AG10803 (cell line): ENCODE results near the gene PDIK1L.
"Not testable (repeated sequence)": the region's sequence is repeated elsewhere in the genome, so short reads cannot be mapped to it uniquely, and the experiment has no call there.

ENCODE experiments used
- DNase-seq: peaks from one replicate; pipeline ENCODE4 v3.0.0; 2010; ENCODE audit warnings: low read depth
- H3K4me3 ChIP-seq: 2 replicates; pipeline ENCODE4 v1.5.1; 2011; ENCODE audit warnings: mild to moderate bottlenecking, low read length, control low read depth
- CTCF ChIP-seq: conservative IDR thresholded peaks from 2 replicates; pipeline ENCODE4 v1.5.1; 2011; ENCODE audit warnings: mild to moderate bottlenecking, low read length, control low read depth, inconsistent platforms

The PDIK1L gene

GRCh38 chr1:26096471-26096870 lies 15.2 kb upstream of the PDIK1L start:
- no peak overlapping the region for H3K4me3 ChIP-seq
- DNase-seq = no peak
- TF ChIP-seq CTCF = no peak

- TF ChIP-seq CTCF = no peak
- peak; percentile 25 for DNase-seq
- no peak overlapping the region for H3K4me3 ChIP-seq
Observed at GRCh38 chr1:26097696-26098095, 13.9 kb upstream of the PDIK1L start.

- no peak for TF ChIP-seq CTCF
- no peak for DNase-seq
- no peak overlapping the region for H3K4me3 ChIP-seq
Observed at GRCh38 chr1:26098602-26099001, 13.0 kb upstream of the PDIK1L start.

GRCh38 chr1:26099780-26100179 lies 11.8 kb upstream of the PDIK1L start:
- TF ChIP-seq CTCF = no peak
- DNase-seq = no peak
- H3K4me3 ChIP-seq = no peak overlapping the region

GRCh38 chr1:26100204-26100603 lies 11.4 kb upstream of the PDIK1L start:
- DNase-seq, H3K4me3 ChIP-seq: not testable (repeated sequence)

- no peak for DNase-seq
- no peak overlapping the region for H3K4me3 ChIP-seq
- TF ChIP-seq CTCF = no peak
Observed at GRCh38 chr1:26102119-26102518, 9.5 kb upstream of the PDIK1L start.

GRCh38 chr1:26102526-26102925 lies 9.1 kb upstream of the PDIK1L start:
- TF ChIP-seq CTCF = no peak
- DNase-seq = no peak
- no peak overlapping the region for H3K4me3 ChIP-seq

GRCh38 chr1:26105226-26105548 lies 6.4 kb upstream of the PDIK1L start:
- not testable (repeated sequence) for DNase-seq, H3K4me3 ChIP-seq
